Panc1 (cell line): Measurements from ENCODE around the gene RBMS1. TPM values are rescaled to one million over a fixed set of nuclear protein-coding genes. Genes with fewer than 3 reads are reported as not detected.

Experiments used
- ATAC-seq: fragments of 200-7000 bp; cut with Tn5 transposase; 2 replicates; pipeline ENCODE4 v1.9.1; 2020; ENCODE audit warnings: mild to moderate bottlenecking, moderate library complexity
- BruUV-seq: library from RNA; stranded (reverse); fragments of 400-500 nt; replicated peaks from 2 replicates; lab custom pipeline; 2021; lab: Mats Ljungman, UMichigan
- CTCF ChIA-PET: fragments of 300-600 bp; sonication (Branson Sonifier 250); formaldehyde crosslinking; loops from one replicate; lab custom pipeline; 2022; ENCODE audit warnings: antibody characterized with exemption; lab: Charles Lee
- POLR2A ChIA-PET: fragments of 300-600 bp; sonication (Branson Sonifier 250); formaldehyde crosslinking; loops from one replicate; lab custom pipeline; 2022; ENCODE audit warnings: antibody characterized with exemption; lab: Charles Lee
- DNase-seq: peaks from one replicate; pipeline ENCODE4 v3.0.0-alpha.2; 2010; ENCODE audit warnings: low read depth, low spot score
- H3K27ac ChIP-seq: 2 replicates; pipeline ENCODE4 v1.5.1; 2011; ENCODE audit warnings: mild to moderate bottlenecking, low read length, inconsistent platforms
- H3K27me3 ChIP-seq: fragments of 200-500 bp; sonication (Bioruptor generic); 2 replicates; pipeline ENCODE4 v1.6.0; 2014; ENCODE audit warnings: low read length, inconsistent platforms; ENCODE audit not compliant: control insufficient read depth, insufficient read depth
- H3K36me3 ChIP-seq: fragments of 200-500 bp; sonication (Bioruptor generic); 2 replicates; pipeline ENCODE4 v1.5.1; 2014; ENCODE audit warnings: inconsistent platforms, mild to moderate bottlenecking, low read length, moderate library complexity; ENCODE audit not compliant: control insufficient read depth, insufficient read depth
- H3K4me1 ChIP-seq: 2 replicates; pipeline ENCODE4 v1.5.1; 2011; ENCODE audit warnings: inconsistent platforms, mild to moderate bottlenecking, low read length, moderate library complexity; ENCODE audit not compliant: control insufficient read depth, insufficient read depth
- H3K4me3 ChIP-seq, 2 experiments: 2 replicates each; pipeline ENCODE4 v1.5.1; 2011 to 2012; ENCODE audit warnings: low read depth in 2 of 2, low read length in 2 of 2, mild to moderate bottlenecking in 2 of 2, inconsistent platforms in 1 of 2, moderate library complexity in 1 of 2
- H3K9me3 ChIP-seq: fragments of 200-500 bp; sonication (Bioruptor generic); 2 replicates; pipeline ENCODE4 v1.5.1; 2014; ENCODE audit warnings: low read depth, mild to moderate bottlenecking, inconsistent platforms, low read length, moderate library complexity; ENCODE audit not compliant: control insufficient read depth, insufficient read depth
- CTCF ChIP-seq: fragments of 450-650 bp; IDR thresholded peaks from 2 replicates; pipeline ENCODE4 v1.5.1; 2017; ENCODE audit warnings: mild to moderate bottlenecking
- POLR2AphosphoS5 ChIP-seq: IDR thresholded peaks from 2 replicates; pipeline ENCODE4 v1.6.1; 2012; ENCODE audit warnings: mild to moderate bottlenecking, low read depth, low read length, moderate library complexity
- REST ChIP-seq, 2 experiments: IDR thresholded peaks; 2 replicates each; pipeline ENCODE4 v1.6.1; 2011 to 2012; ENCODE audit warnings: low read depth in 2 of 2, control low read depth in 1 of 2, low read length in 1 of 2, mild to moderate bottlenecking in 1 of 2, moderate library complexity in 1 of 2; ENCODE audit not compliant: insufficient read depth in 1 of 2
- SIN3A ChIP-seq: IDR thresholded peaks from 2 replicates; pipeline ENCODE4 v1.6.1; 2012; ENCODE audit warnings: low read depth, mild to moderate bottlenecking, low read length, moderate library complexity, borderline replicate concordance; ENCODE audit not compliant: insufficient read depth
- TCF7L2 ChIP-seq: IDR thresholded peaks from 2 replicates; pipeline ENCODE4 v1.6.1; 2011; ENCODE audit warnings: mild to moderate bottlenecking, low read depth, low read length, inconsistent platforms
- in situ Hi-C: cut with HindIII; loops from 2 replicates; pipeline ENCODE4 v1.10.0; 2016; ENCODE audit warnings: low sequenced_read_pairs, low pct_unique_long_range_greater_than_20kb
- intact Hi-C: fragments of 100-400 bp; cut with micrococcal nuclease; formaldehyde crosslinking; loops from one replicate; pipeline ENCODE4 v1.10.0; 2022; ENCODE audit not compliant: unreplicated experiment
- total RNA-seq: library from RNA; stranded (reverse); gene quantifications from one replicate; pipeline ENCODE4 v1.2.1, GENCODE V29; 2021; ENCODE audit not compliant: unreplicated experiment

Gene RBMS1
- total RNA-seq, 1 experiment from 2014 or later: 67.0 TPM

- CTCF ChIA-PET: interaction anchor here (0.7 kb wide), 1 partner anchor 64 kb away, joined by 3 read pairs; no protein-coding TSS in a partner anchor
- H3K4me3 ChIP-seq: peak overlapping the region; percentile 69 to 74
- H3K9me3 ChIP-seq: no peaks in the 10 kb centered on the region
- peak; percentile 86 for ATAC-seq
- peaks cover 7% of the 10 kb centered on the region; the same call in 1 of the 2 replicates for H3K27me3 ChIP-seq
- H3K4me1 ChIP-seq: peaks cover 12% of the 10 kb centered on the region
- H3K27ac ChIP-seq: peak overlapping the region; percentile 77
- POLR2A ChIA-PET: interaction anchor here (0.7 kb wide), 1 partner anchor 139 kb away, joined by 3 read pairs; no protein-coding TSS in a partner anchor
- intact Hi-C loops (loop anchor here (10.0 kb wide), 1 partner anchor 482 kb away; no protein-coding TSS in a partner anchor), in situ Hi-C loops (no loop called here)
- DNase-seq: no peak
- TF ChIP-seq POLR2AphosphoS5: no peak
- peak; percentile 46; the same call in 1 of the 2 replicates for TF ChIP-seq SIN3A
- TF ChIP-seq TCF7L2: peak; percentile 63
- no TSS peak for BruUV-seq
- no peaks in the 10 kb centered on the region; the same call in 1 of the 2 replicates for H3K36me3 ChIP-seq
These were observed 993 bp downstream of the RBMS1 start for GRCh38 chr2:160492401-160493226.

- TF ChIP-seq SIN3A: no peak
- TF ChIP-seq CTCF: no peak
- no peak for TF ChIP-seq TCF7L2
- no peak for TF ChIP-seq POLR2AphosphoS5
- TF ChIP-seq REST (IDR thresholded peaks at IDR 0.05; ENCODE audit: insufficient read depth in 1 of 2, low read depth in 2 of 2, low read length in 1 of 2): no peak
- DNase-seq: no peak
- H3K36me3 ChIP-seq: no peaks in the 10 kb centered on the region; the same call in 1 of the 2 replicates
- H3K4me1 ChIP-seq: peaks cover 12% of the 10 kb centered on the region
- H3K4me3 ChIP-seq: peak overlapping the region; percentile 69 to 74
- CTCF ChIA-PET: interaction anchor here (0.6 kb wide), 1 partner anchor 229 kb away, joined by 4 read pairs; no protein-coding TSS in a partner anchor
- no TSS peak for BruUV-seq
- intact Hi-C loops (loop anchor here (10.0 kb wide), 1 partner anchor 483 kb away; no protein-coding TSS in a partner anchor), in situ Hi-C loops (no loop called here)
- H3K9me3 ChIP-seq: no peaks in the 10 kb centered on the region
- peak overlapping the region; percentile 77 for H3K27ac ChIP-seq
- H3K27me3 ChIP-seq: peaks cover 8% of the 10 kb centered on the region; the same call in 1 of the 2 replicates
- POLR2A ChIA-PET: interaction anchor here (0.7 kb wide), 1 partner anchor 138 kb away, joined by 3 read pairs; no protein-coding TSS in a partner anchor
- ATAC-seq: no peak
These were observed 1.7 kb downstream of the RBMS1 start for GRCh38 chr2:160491911-160492371.
